Endothelial cell of umbilical vein (primary cell): ENCODE measurements around the gene GPR50. TPM values are rescaled to one million over a fixed set of nuclear protein-coding genes. Genes with fewer than 3 reads are reported as not detected.

Experiments
- BruUV-seq: library from RNA; stranded (reverse); fragments of 400-500 nt; replicated peaks from 2 replicates; lab custom pipeline; 2021; lab: Mats Ljungman, UMichigan
- CTCF ChIA-PET: fragments of 300-600, 350-600 bp; sonication (Branson Sonifier 250); formaldehyde crosslinking; loops from one replicate; lab custom pipeline; 2021; ENCODE audit warnings: antibody characterized with exemption, inconsistent platforms; lab: Charles Lee
- POLR2A ChIA-PET: fragments of 300-600, 350-600 bp; sonication (Branson Sonifier 250); formaldehyde crosslinking; loops from one replicate; lab custom pipeline; 2021; ENCODE audit warnings: antibody characterized with exemption, inconsistent platforms; lab: Charles Lee
- DNase-seq: peaks from one replicate; pipeline ENCODE4 v3.0.0-alpha.2; 2011; ENCODE audit warnings: low read depth, low spot score
- FAIRE-seq: peaks from 2 replicates; lab custom pipeline; 2011; peaks lifted over from hg19 to GRCh38; lab: Jason Lieb, UNC
- H2AFZ ChIP-seq: 2 replicates; pipeline ENCODE4 v1.6.0; 2012; ENCODE audit warnings: low read depth, low read length, control low read depth, inconsistent platforms
- H3K27ac ChIP-seq: 2 replicates; pipeline ENCODE4 v1.5.1; 2011; ENCODE audit warnings: low read depth, mild to moderate bottlenecking, control low read depth, low read length, moderate library complexity; ENCODE audit not compliant: insufficient read depth
- H3K27me3 ChIP-seq, 2 experiments: 2 replicates each; pipeline versions ENCODE4 v1.6.0 to v1.6.1; 2011; ENCODE audit warnings: low read length in 2 of 2, mixed read lengths in 1 of 2; ENCODE audit not compliant: control insufficient read depth in 2 of 2, insufficient read depth in 2 of 2
- H3K36me3 ChIP-seq, 2 experiments: 2 replicates in 1 of 2; 3 replicates in 1 of 2; pipeline ENCODE4 v1.5.1; 2011; ENCODE audit warnings: low read length in 2 of 2, mild to moderate bottlenecking in 1 of 2, moderate library complexity in 1 of 2; ENCODE audit not compliant: control insufficient read depth in 2 of 2, insufficient read depth in 2 of 2; ENCODE audit errors: extremely low read depth in 1 of 2
- H3K4me1 ChIP-seq: 3 replicates; pipeline ENCODE4 v1.5.1; 2011; ENCODE audit warnings: mild to moderate bottlenecking, low read length; ENCODE audit not compliant: control insufficient read depth, insufficient read depth; ENCODE audit errors: extremely low read depth
- H3K4me2 ChIP-seq: 2 replicates; pipeline ENCODE4 v1.6.1; 2011; ENCODE audit warnings: low read length, control low read depth, mixed read lengths; ENCODE audit not compliant: insufficient read depth
- H3K4me3 ChIP-seq, 3 experiments: fragments of 200-600 bp in 1 of 3; sonication (generic), shearing (Covaris generic) in 1 of 3; replicated peaks in 1 of 3; 2 replicates each; pipeline ENCODE4 v1.5.1; 2011 to 2016; ENCODE audit warnings: control low read depth in 3 of 3, low read length in 3 of 3, mild to moderate bottlenecking in 2 of 3, inconsistent platforms in 1 of 3, low read depth in 1 of 3, moderate library complexity in 1 of 3; ENCODE audit not compliant: insufficient read depth in 1 of 3
- H3K79me2 ChIP-seq: 2 replicates; pipeline ENCODE4 v1.6.0; 2012; ENCODE audit warnings: low read length, inconsistent platforms; ENCODE audit not compliant: control insufficient read depth, insufficient read depth
- H3K9ac ChIP-seq: replicated peaks from 2 replicates; pipeline ENCODE3; 2011; ENCODE audit warnings: low read length, control low read depth; ENCODE audit not compliant: insufficient read depth; ENCODE audit errors: extremely low read depth
- H3K9me1 ChIP-seq: replicated peaks from 3 replicates; pipeline ENCODE4 v1.6.0; 2011; ENCODE audit warnings: mild to moderate bottlenecking, low read length; ENCODE audit not compliant: control insufficient read depth, insufficient read depth; ENCODE audit errors: extremely low read depth
- H3K9me3 ChIP-seq: replicated peaks from 2 replicates; pipeline ENCODE4 v1.5.1; 2012; ENCODE audit warnings: low read length, inconsistent platforms; ENCODE audit not compliant: control insufficient read depth, insufficient read depth
- H4K20me1 ChIP-seq: replicated peaks from 2 replicates; pipeline ENCODE3; 2011; ENCODE audit warnings: mild to moderate bottlenecking, low read length; ENCODE audit not compliant: control insufficient read depth, insufficient read depth; ENCODE audit errors: extremely low read depth
- CTCF ChIP-seq, 2 donors: IDR thresholded peaks; 1 replicate in 1 of 2; 2 replicates in 1 of 2; pipeline ENCODE4 v1.5.1; 2011; ENCODE audit warnings: low read length in 2 of 2, mild to moderate bottlenecking in 2 of 2, moderate library complexity in 2 of 2, control low read depth in 1 of 2, inconsistent platforms in 1 of 2, low read depth in 1 of 2; ENCODE audit not compliant: insufficient read depth in 1 of 2; ENCODE audit errors: extremely low read depth in 1 of 2
- EZH2 ChIP-seq: IDR thresholded peaks from 2 replicates; pipeline ENCODE4 v1.6.1; 2012; ENCODE audit warnings: borderline replicate concordance, low read depth, mild to moderate bottlenecking, moderate library complexity, low read length, inconsistent platforms; ENCODE audit not compliant: severe bottlenecking
- GATA2 ChIP-seq: IDR thresholded peaks from 2 replicates; pipeline ENCODE4 v1.7.0; 2011; ENCODE audit warnings: low read depth, mild to moderate bottlenecking, moderate library complexity, mixed read lengths, low read length; ENCODE audit not compliant: insufficient read length, insufficient read depth
- JUN ChIP-seq: IDR thresholded peaks from 2 replicates; pipeline ENCODE4 v1.6.1; 2011; ENCODE audit warnings: borderline replicate concordance, low read depth; ENCODE audit not compliant: insufficient read length, insufficient read depth
- MAX ChIP-seq: IDR thresholded peaks from 2 replicates; pipeline ENCODE4 v1.6.1; 2011; ENCODE audit not compliant: insufficient read depth, insufficient read length
- MYC ChIP-seq: IDR thresholded peaks from one replicate; pipeline ENCODE4 v1.6.1; 2011; ENCODE audit warnings: mild to moderate bottlenecking, low read depth, low read length
- POLR2A ChIP-seq: IDR thresholded peaks from 2 replicates; pipeline ENCODE4 v1.6.1; 2012; ENCODE audit warnings: low read depth, mild to moderate bottlenecking, control low read depth, low read length
- POLR2AphosphoS5 ChIP-seq: IDR thresholded peaks from 2 replicates; pipeline ENCODE4 v1.6.1; 2012; ENCODE audit warnings: low read depth, mild to moderate bottlenecking, control low read depth, low read length, moderate library complexity; ENCODE audit not compliant: insufficient read depth
- dilution Hi-C: fragments of 300-500 bp; cut with MboI; formaldehyde crosslinking; loops from one replicate; pipeline ENCODE4 v1.15.0; 2019; ENCODE audit warnings: low sequenced_read_pairs; ENCODE audit not compliant: extremely low pct_ligation_motif_present
- intact Hi-C: fragments of 100-400 bp; cut with micrococcal nuclease; formaldehyde crosslinking; loops from one replicate; pipeline ENCODE4 v1.10.0; 2022
- polyA plus RNA-seq, 4 experiments: library from polyadenylated mRNA; depleted of rRNA in 3 of 4; stranded (reverse) in 3 of 4; unstranded in 1 of 4; fragments of >200 nt; gene quantifications; 2 replicates each; pipeline versions ENCODE4 v1.2.1 to v1.2.3, GENCODE V29; 2011 to 2012; ENCODE audit warnings: missing spikeins in 1 of 4
- total RNA-seq: library from RNA; stranded (reverse); gene quantifications from 2 replicates; pipeline ENCODE4 v1.2.3, GENCODE V29; 2021

Gene GPR50
- total and polyA plus RNA-seq, 2 donors (not counting 3 experiments of a cell fraction or from before 2014, with no cell fraction given), result not detected

GRCh38 chrX:151226941-151227340 is 50.6 kb downstream of the GPR50 start:
- Histone ChIP-seq H4K20me1 (no peaks in the 10 kb centered on the region), H3K9ac (no peak overlapping the region), H3K36me3 (no peaks in the 10 kb centered on the region), H3K4me3 (no peak overlapping the region), H3K9me3 (no peaks in the 10 kb centered on the region), H2AFZ (no peak overlapping the region), H3K9me1 (no peaks in the 10 kb centered on the region), H3K4me1 (no peaks in the 10 kb centered on the region), H3K79me2 (no peaks in the 10 kb centered on the region), H3K4me2 (no peak overlapping the region), H3K27me3 (no peaks in the 10 kb centered on the region), H3K27ac (no peak overlapping the region)
- no peak for FAIRE-seq
- dilution Hi-C loops (no loop called here), intact Hi-C loops (no loop called here)
- ChIA-PET POLR2A (no interaction called here), CTCF (no interaction called here)
- TF ChIP-seq MYC, result no peak
- no TSS peak for BruUV-seq
- no peak for DNase-seq

GRCh38 chrX:151227627-151228026 is 51.2 kb downstream of the GPR50 start:
- Histone ChIP-seq H3K4me2 (no peak overlapping the region), H3K9me3 (no peaks in the 10 kb centered on the region), H3K9ac (no peak overlapping the region), H3K27me3 (no peaks in the 10 kb centered on the region), H3K27ac (no peak overlapping the region), H3K4me1 (no peaks in the 10 kb centered on the region), H3K36me3 (no peaks in the 10 kb centered on the region), H3K9me1 (no peaks in the 10 kb centered on the region), H2AFZ (no peak overlapping the region), H3K4me3 (no peak overlapping the region), H3K79me2 (no peaks in the 10 kb centered on the region), H4K20me1 (no peaks in the 10 kb centered on the region)
- ChIA-PET CTCF (no interaction called here), POLR2A (no interaction called here)
- DNase-seq (no peak), FAIRE-seq (no peak)
- BruUV-seq, result no TSS peak
- intact Hi-C loops (no loop called here), dilution Hi-C loops (no loop called here)
- no peak for TF ChIP-seq GATA2
- no peak for TF ChIP-seq JUN
- no peak for TF ChIP-seq POLR2A
- no peak for TF ChIP-seq MYC
- TF ChIP-seq CTCF (IDR thresholded peaks at IDR 0.05; ENCODE audit: extremely low read depth in 1 of 2, insufficient read depth in 1 of 2, low read depth in 1 of 2, low read length in 2 of 2), result no peak
- no peak for TF ChIP-seq MAX
- TF ChIP-seq POLR2AphosphoS5, result no peak
- no peak for TF ChIP-seq EZH2
